CD1c-positive myeloid dendritic cell (primary cell): ENCODE data around the gene WNT3.
"Not testable (repeated sequence)": the region's sequence is repeated elsewhere in the genome, so short reads cannot be mapped to it uniquely, and the experiment has no call there.

Experiments used
- DNase-seq: peaks from one replicate; pipeline ENCODE4 v3.0.0-alpha.2; 2016; ENCODE audit errors: extremely low spot score

WNT3 gene

GRCh38 chr17:46818316-46818928 lies at the start of gene WNT3:
Gene WNT3, minus strand, starts transcription at chr17:46818692. Its CDS starts 95 bp downstream, at chr17:46818597.
- DNase-seq = peak; percentile 32

- DNase-seq = no peak
These were observed 48.3 kb upstream of the WNT3 start for GRCh38 chr17:46866747-46867146.

- DNase-seq = no peak
These were observed 47.8 kb upstream of the WNT3 start for GRCh38 chr17:46866325-46866724.

- DNase-seq = no peak
These were observed 46.6 kb upstream of the WNT3 start for GRCh38 chr17:46865100-46865499.

- DNase-seq = no peak
These were observed 45.1 kb upstream of the WNT3 start for GRCh38 chr17:46863383-46864121.

- no peak for DNase-seq
These were observed 44.5 kb upstream of the WNT3 start for GRCh38 chr17:46862949-46863348.

- DNase-seq = no peak
These were observed 41.5 kb upstream of the WNT3 start for GRCh38 chr17:46859996-46860395.

- no peak for DNase-seq
These were observed 39.1 kb upstream of the WNT3 start for GRCh38 chr17:46857600-46857999.

- no peak for DNase-seq
These were observed 36.5 kb upstream of the WNT3 start for GRCh38 chr17:46854948-46855347.

- DNase-seq = no peak
These were observed 36.0 kb upstream of the WNT3 start for GRCh38 chr17:46854515-46854914.

- DNase-seq = no peak
These were observed 35.5 kb upstream of the WNT3 start for GRCh38 chr17:46853896-46854444.

GRCh38 chr17:46851029-46851741 lies 32.7 kb upstream of the WNT3 start, which contains the start of gene WNT9B:
Gene WNT9B, plus strand, starts transcription at chr17:46851583. Its CDS starts 56 bp downstream, at chr17:46851639.
- DNase-seq = no peak

GRCh38 chr17:46850688-46851028 lies 32.2 kb upstream of the WNT3 start:
- no peak for DNase-seq

GRCh38 chr17:46848534-46848933 lies 30.0 kb upstream of the WNT3 start:
- DNase-seq = no peak

- DNase-seq = no peak
These were observed 29.0 kb upstream of the WNT3 start for GRCh38 chr17:46847204-46848191.

- DNase-seq = no peak
These were observed 24.3 kb upstream of the WNT3 start for GRCh38 chr17:46842835-46843234.

GRCh38 chr17:46841561-46842379 lies 23.3 kb upstream of the WNT3 start:
- peak; percentile 46 for DNase-seq

GRCh38 chr17:46840596-46840995 lies 22.1 kb upstream of the WNT3 start:
- DNase-seq = not testable (repeated sequence)

- no peak for DNase-seq
These were observed 20.7 kb upstream of the WNT3 start for GRCh38 chr17:46839211-46839610.

GRCh38 chr17:46837521-46837920 lies 19.0 kb upstream of the WNT3 start:
- DNase-seq = no peak
